COR-L47 (cell line): ENCODE measurements around the gene GPC5.

Source experiments
- DNase-seq: peaks from one replicate; lab custom pipeline; 2025; lab: John Stamatoyannopoulos, UW

GPC5 gene

DNA sequence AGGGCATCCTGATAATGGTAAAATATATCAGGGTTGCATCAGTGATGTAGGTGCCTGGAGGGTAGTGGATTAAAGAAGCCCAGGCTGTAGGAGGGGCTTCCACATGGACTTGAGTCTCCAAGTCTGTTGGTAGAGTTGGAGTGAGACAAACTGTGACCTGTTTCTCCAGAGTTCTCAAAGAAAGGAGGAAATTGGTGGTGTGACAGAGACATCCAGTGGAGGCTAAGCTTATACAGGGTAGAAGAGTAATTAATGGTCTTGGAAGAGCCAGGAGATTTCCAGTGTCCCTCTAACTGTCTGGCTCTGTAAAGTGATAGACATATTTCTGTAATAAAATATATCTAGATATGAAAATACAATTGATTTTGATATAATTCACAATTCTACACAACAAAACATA is 61.1 kb downstream of the GPC5 start:
- DNase-seq: no peak

- no peak for DNase-seq
Measured at GRCh38 chr13:91464336-91464735, 65.9 kb downstream of the GPC5 start.

DNA sequence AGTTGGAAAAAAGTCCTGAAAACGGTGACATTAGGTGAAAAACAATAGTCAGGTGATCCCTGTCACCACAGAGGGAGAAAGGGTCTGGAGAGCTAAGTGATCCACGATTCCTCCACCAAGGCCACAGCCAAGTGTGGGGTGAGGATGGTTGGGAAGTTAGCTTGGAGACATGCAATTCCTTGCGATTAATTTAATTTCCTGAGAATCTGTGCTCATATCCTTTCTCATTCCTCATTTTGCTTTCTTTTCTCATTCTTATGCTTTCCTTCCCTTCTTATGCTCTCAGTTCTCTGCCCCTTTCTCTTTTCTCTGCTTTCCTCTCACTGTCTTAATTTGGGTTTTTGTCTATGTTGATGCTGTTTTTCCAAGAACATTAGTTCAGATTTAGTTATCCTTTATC is 68.8 kb downstream of the GPC5 start:
- no peak for DNase-seq

DNA sequence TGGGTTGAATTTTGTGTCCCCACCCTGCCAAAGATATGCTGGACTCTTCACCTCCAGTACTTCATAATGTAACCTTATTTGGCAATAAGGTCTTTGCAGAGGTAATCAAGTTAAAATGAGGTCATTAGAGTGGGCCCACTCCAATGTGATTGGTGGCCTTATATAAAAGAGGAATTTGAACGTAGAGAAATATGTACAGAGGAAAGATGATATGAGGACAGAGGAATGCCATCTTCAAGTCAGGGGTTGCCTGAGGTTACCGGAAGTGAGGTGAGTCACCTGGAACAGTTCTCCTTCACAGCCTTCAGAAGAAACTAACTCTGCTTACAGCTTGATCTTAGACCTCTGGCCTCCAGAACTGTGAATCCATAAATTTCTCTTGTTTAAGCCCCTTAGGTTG is 69.9 kb downstream of the GPC5 start:
- no peak for DNase-seq

DNA sequence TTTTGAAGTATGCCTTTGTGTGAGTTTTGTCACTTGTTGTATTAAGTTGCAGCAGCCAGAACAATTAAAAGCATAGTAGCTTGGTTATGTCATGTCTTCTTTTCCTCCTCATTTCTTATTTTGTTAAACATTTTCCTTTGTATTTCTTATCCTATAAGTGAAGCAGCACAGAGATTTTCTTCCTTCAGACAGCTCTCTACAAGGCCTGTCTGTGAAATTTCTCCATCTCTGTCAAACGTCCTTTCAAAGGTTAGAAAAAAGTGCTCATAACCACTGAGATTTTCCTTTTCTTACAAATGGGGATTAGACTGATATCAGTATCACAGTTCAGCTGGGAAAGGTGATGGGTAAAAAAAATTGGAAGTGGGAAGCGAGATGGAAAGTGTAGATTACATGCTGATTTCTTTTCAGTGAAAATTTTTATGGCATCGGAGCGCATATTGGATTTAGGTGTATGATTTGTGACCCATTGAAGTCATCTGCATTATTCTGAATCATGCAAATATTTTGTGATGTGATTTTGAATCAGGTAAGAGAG is 71.7 kb downstream of the GPC5 start:
- DNase-seq: no peak

DNA sequence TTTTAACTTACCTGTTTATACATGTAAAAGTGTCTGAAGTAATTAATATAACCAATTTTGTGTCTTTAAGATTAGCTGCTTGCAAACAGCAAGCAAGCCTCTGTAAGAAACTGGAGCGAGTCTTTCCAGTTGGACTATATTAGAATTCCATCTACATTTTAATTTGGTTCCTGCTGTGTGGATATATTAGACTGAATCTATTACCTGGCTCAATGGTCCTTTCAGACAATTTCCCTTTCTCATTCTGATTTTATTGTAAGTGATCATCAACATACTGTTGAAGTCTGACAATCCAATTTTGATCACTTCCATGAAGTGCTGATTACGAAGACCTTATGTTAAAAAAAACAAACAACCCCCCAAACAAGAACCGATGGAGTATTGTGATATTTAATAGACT is 72.3 kb downstream of the GPC5 start:
- no peak for DNase-seq

DNA sequence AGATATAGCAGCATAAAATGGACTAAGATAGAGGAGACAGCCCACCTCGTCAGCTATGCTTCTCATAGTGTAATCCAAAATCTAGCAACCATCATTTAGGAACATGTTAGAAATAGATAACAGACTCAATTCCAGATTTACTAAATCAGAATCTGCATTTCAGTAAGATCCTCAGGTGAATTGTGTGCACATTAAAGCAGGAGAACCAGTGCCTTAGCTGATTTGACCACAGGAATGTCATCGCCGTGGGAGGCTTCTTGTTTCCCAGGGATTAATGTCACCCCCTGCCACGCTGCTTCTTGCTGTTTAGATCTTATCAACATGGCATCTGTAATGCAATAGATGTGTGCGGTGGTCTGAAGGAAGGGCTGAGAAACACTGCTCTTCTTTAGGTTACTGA is 84.0 kb downstream of the GPC5 start:
- no peak for DNase-seq

DNA sequence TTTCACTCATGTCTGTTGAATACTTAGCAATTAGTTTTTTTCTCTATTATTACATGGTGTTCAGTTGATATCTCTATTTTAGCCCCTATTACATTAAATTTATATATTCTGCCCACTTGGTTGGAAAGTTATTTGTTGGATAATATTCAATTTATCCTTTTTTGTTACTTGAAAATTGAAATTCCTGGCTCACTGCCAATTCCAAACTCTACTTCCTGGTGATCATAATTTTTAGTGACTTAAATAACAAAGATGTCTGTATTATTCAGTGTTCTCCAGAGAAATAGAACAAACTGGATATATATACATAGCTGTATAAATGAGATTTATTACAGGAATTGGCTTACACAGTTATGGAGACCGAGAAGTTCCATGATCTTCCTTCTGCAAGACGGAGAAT is 93.6 kb downstream of the GPC5 start:
- no peak for DNase-seq

DNA sequence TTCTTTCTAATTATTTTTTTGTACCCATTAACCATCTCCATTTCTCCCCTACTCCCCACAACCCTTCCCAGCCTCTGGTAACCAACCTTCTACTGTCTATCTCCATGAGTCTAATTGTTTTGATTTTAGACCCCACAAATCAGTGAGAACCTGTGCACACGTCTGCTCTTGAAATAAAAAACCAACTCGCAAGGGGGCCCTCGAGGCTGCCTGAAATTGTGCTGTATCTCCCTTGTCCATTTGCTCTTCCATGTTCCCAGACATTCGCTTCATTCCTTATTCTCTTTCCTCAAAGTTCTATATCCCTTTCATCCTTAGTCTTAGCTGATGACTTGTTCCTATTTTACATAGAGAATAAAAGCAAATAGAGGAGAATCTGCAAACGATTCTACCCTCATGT is 95.0 kb downstream of the GPC5 start:
- DNase-seq: no peak

GRCh38 chr13:91498298-91498697 is 99.9 kb downstream of the GPC5 start:
- DNase-seq: no peak

DNA sequence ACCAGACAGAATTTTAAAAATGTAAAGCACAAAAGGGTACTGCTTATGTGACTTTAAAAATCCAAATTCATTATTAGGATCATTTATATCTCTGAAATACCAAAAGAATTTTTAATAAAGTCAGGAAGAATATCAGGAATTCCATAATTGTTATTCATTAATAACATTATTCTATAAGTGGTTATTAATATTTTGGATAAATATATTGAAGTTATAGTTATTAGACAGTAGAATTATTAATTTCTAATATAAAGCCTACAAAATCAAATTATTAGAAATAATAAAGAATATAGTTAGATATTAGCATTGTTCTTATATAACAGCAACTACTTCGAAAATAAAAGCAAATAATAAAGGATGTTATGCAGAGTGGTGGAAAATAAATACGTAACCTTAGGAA is 105.8 kb downstream of the GPC5 start:
- DNase-seq: no peak

GRCh38 chr13:91506759-91507158 is 108.3 kb downstream of the GPC5 start:
- DNase-seq: no peak

DNA sequence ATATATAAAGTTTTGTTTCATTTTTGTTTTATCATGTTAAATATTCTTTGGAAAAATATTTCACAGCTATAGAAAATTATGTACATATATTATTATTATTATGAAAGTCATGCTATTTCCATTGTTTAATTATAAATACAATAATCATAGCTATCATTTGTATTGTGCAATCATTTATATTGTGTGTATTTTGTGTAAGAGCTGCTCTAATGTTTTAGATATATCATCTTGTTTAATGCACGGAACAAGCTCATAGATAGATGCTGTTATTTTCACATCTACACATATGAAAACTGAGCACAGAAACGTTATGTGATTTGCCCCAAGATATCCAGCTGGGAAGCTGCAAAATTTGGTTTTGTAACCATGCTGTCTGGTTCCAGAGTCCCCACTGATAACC is 111.6 kb downstream of the GPC5 start:
- no peak for DNase-seq

- DNase-seq: no peak
Measured at GRCh38 chr13:91513790-91514189, 115.4 kb downstream of the GPC5 start.

DNA sequence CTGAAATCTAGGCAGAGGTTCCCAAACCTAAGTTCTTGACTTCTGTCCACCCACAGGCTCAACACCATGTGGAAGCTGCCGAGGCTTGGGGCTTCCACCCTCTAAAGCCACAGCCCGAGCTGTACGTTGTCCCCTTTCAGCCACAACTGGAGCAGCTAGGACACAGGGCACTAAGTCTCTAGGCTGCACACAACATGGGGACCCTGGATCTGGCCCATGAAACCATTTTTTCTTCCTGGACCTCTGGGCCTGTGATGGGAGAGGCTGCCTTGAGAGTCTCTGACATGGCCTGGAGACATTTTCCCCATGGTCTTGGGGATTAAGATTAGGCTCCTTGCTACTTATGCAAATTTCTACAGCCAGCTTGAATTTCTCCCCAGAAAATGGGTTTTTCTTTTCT is 118.4 kb downstream of the GPC5 start:
- no peak for DNase-seq

DNA sequence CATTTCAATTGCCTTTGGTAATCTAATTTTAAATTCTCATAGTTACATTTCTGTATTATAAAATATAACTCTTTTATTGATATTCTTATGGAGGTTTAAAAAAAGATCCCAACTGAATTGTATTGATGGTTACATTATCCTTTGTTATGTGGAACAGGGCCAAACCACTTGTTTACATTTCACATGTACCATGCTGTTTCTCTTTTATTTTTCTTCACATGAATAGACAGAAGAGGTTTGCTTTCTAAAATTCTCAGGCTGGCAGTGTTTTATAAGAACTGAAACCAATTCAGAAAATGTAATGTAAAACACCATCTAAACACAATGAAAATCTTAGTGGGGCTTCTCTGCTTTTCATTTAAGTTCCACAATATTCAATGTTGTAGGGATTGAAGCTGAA is 122.5 kb downstream of the GPC5 start:
- peak; percentile 90 for DNase-seq

DNA sequence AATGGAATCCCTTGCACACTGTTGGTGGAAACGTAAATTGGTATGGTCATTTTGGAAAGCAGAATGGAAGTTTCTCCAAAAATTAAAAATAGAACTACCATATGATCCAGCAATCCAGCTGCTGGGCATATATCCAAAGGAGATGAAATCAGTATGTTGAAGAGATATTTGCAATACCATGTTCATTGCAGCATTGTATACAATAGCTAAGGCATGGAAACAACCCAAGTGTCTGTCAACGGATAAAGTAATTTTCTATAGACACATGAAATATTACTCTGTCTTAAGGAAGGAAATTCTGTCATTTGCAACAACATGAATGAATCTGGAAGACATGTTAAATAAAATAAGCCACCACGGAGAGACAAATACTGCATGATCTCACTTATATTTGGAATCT is 124.7 kb downstream of the GPC5 start:
- no peak for DNase-seq

- DNase-seq: no peak
Measured at GRCh38 chr13:91526543-91527033, 128.2 kb downstream of the GPC5 start.

GRCh38 chr13:91529739-91530482 is 131.5 kb downstream of the GPC5 start:
- DNase-seq: no peak

DNA sequence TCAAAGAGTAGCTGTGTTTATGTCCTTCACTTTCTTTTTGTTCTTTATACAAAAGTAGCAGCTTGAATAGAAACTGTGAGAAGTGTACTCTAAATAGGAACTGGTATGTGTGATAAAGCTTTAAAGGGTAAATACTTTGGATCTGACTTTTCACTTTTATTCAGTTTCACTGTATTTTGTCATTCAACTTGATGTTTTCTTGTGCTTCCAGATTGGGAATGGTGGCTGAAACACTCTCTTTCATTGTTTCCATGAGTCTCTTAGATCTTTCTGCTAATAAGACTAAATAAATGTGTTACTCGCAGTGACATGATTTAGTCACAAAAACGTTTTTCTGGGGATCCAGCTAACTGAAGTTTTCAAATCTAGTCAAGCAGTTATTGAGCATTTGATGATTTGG is 133.2 kb downstream of the GPC5 start:
- DNase-seq: no peak

- no peak for DNase-seq
Measured at GRCh38 chr13:91533354-91533753, 134.9 kb downstream of the GPC5 start.

- no peak for DNase-seq
Measured at GRCh38 chr13:91534996-91535395, 136.6 kb downstream of the GPC5 start.

GRCh38 chr13:91537376-91537775 is 139.0 kb downstream of the GPC5 start:
- no peak for DNase-seq
